Heart right ventricle (tissue), 16 donors: ENCODE data around the gene HRCT1. TPM values are rescaled to one million over a fixed set of nuclear protein-coding genes. Genes with fewer than 3 reads are reported as not detected.

Experiments
- ATAC-seq, 8 donors: fragments of 200-7000 bp; cut with Tn5 transposase; one replicate each; pipeline ENCODE4 v1.9.1; 2020; ENCODE audit warnings: mild to moderate bottlenecking in 8 of 8, moderate library complexity in 8 of 8, moderate number of reproducible peaks in 1 of 8
- DNase-seq, 2 donors: peaks; one replicate each; pipeline ENCODE4 v3.0.0-alpha.2; 2020
- H3K27ac ChIP-seq, 10 donors: fragments of 200-600 bp; sonication (generic) in 2 of 10; one replicate each; pipeline versions ENCODE4 v1.5.0 to v1.8.0; 2020 to 2022; ENCODE audit warnings: mild to moderate bottlenecking in 3 of 10
- H3K27me3 ChIP-seq, 7 donors: fragments of 200-600 bp; one replicate each; pipeline ENCODE4 v1.8.0; 2021 to 2022; ENCODE audit warnings: mild to moderate bottlenecking in 2 of 7
- H3K36me3 ChIP-seq, 9 donors: fragments of 200-600 bp; sonication (generic) in 1 of 9; one replicate each; pipeline versions ENCODE4 v1.5.0 to v1.8.0; 2020 to 2022; ENCODE audit warnings: mild to moderate bottlenecking in 2 of 9
- H3K4me1 ChIP-seq, 9 donors: fragments of 200-600 bp; sonication (generic) in 1 of 9; one replicate each; pipeline versions ENCODE4 v1.5.0 to v1.8.0; 2020 to 2022; ENCODE audit warnings: mild to moderate bottlenecking in 4 of 9
- H3K4me3 ChIP-seq, 10 donors: fragments of 200-600 bp; sonication (generic) in 2 of 10; one replicate each; pipeline versions ENCODE4 v1.5.0 to v1.8.0; 2020 to 2022; ENCODE audit warnings: mild to moderate bottlenecking in 7 of 10, moderate library complexity in 2 of 10
- H3K9me3 ChIP-seq, 11 donors: fragments of 200-600 bp in 10 of 11; sonication (generic) in 2 of 11; one replicate each; pipeline versions ENCODE4 v1.5.0 to v1.8.0; 2013 to 2022; ENCODE audit warnings: mild to moderate bottlenecking in 2 of 11, control low read depth in 1 of 11, moderate library complexity in 1 of 11
- CTCF ChIP-seq, 9 donors: fragments of 200-600 bp; sonication (generic) in 2 of 9; IDR thresholded peaks; one replicate each; pipeline versions ENCODE4 v1.5.0 to v1.8.0; 2021 to 2022; ENCODE audit warnings: antibody characterized with exemption in 9 of 9, mild to moderate bottlenecking in 5 of 9, moderate library complexity in 1 of 9
- whole genome bisulfite sequencing, 2 donors: extraction: QIAGEN DNeasy Blood & Tissue Kit; methylation state at CpG; one replicate each; pipeline ENCODE4 v1.1.7; 2013; ENCODE audit warnings: inconsistent platforms in 1 of 2; 5-methylcytosine and 5-hydroxymethylcytosine counted together
- intact Hi-C, 10 donors: fragments of 100-400 bp; cut with DNase I; formaldehyde crosslinking; loops; one replicate each; pipeline versions ENCODE4 v1.11.1 to v1.14.2; 2022
- polyA plus RNA-seq, 2 donors: library from polyadenylated mRNA; stranded (reverse); fragments of 200-250 nt; gene quantifications; one replicate each; pipeline ENCODE4 v1.2.3, GENCODE V29; 2013
- total RNA-seq, 10 donors: library from RNA; stranded (reverse); fragmentation: NEBNext Ultra II Directional in 3 of 10; extraction: Animal tissue kit (Norgen Biotek cat#: 25700) in 3 of 10; gene quantifications; one replicate each; pipeline versions ENCODE4 v1.2.1 to v1.2.4, GENCODE V29; 2021 to 2023
- donor health status: Arrhythmogenic right ventricular cardiomyopathy.
- donor health status: ischemic (EF 13 %, LVEDD 7.1; RV severe dilation, severe dysfunction).
- donor health status: healthy with polysubstance abuse.
- donor health status: DM: no; HTN: yes; CAD: no.
- donor health status: DM: no; HTN: no; CAD: no.
- donor health status: ischemic (EF 25% LVEDD 6.9; RV normal size, moderate dysfunction).
- donor health status: ischemic (EF 25% LVEDD 5.7; RV mildly dilated, moderate dysfunction).
- donor health status: healthy.
- donor health status: DM: yes; HTN: yes; CAD: no.
- donor health status: Ischemic cardiomyopathy.
- donor health status: ischemic (EF 35%, LVEDD 5.7; RV mildly dilated, moderate dysfunction).
- donor health status: nonischemic (EF 11% LVEDD 7.7; RV severe dilation, severe dysfunction).
- donor health status: DM: yes; HTN: yes; CAD: no.
- donor health status: PGD.
- donor health status: ischemic (EF 29% LVEDD 5.4; RV normal size, mild dysfunction).
- donor health status: nonischemic (EF 23%, LVEDD 6.1; RV moderate dilation, normal function).

Gene HRCT1
- total and polyA plus RNA-seq, 12 donors, result 1.5 to 13.9 (median 3.2) TPM

GRCh38 chr9:35935755-35936509 lies 29.9 kb downstream of the HRCT1 start:
- ATAC-seq (no peak), DNase-seq (no peak)
- Histone ChIP-seq H3K4me1 (peaks cover 0 to 13% (median 0%) of the 10 kb centered on the region in 9 donors), H3K27me3 (no peaks in the 10 kb centered on the region), H3K9me3 (no peaks in the 10 kb centered on the region), H3K36me3 (no peaks in the 10 kb centered on the region), H3K27ac (peak overlapping the region in 1 of 10 donors; percentile 12), H3K4me3 (no peak overlapping the region)
- WGBS, 2 donors, result 60 to 63% methylated on average over 7 of the region's 7 CpGs
- no peak for TF ChIP-seq CTCF (IDR thresholded peaks at IDR 0.05)
- intact Hi-C loops, result no loop called here

GRCh38 chr9:35937227-35937626 lies 31.2 kb downstream of the HRCT1 start:
- DNase-seq (no peak), ATAC-seq (no peak)
- 65 to 98% methylated on average over 2 of the region's 2 CpGs for WGBS, 2 donors
- Histone ChIP-seq H3K36me3 (peaks cover 0 to 1% (median 0%) of the 10 kb centered on the region in 9 donors), H3K27ac (peak overlapping the region in 1 of 10 donors; percentile 25), H3K4me3 (no peak overlapping the region), H3K4me1 (peaks cover 0 to 13% (median 0%) of the 10 kb centered on the region in 9 donors), H3K27me3 (no peaks in the 10 kb centered on the region), H3K9me3 (no peaks in the 10 kb centered on the region)
- intact Hi-C loops, result no loop called here
- TF ChIP-seq CTCF (IDR thresholded peaks at IDR 0.05), result no peak

- no peak overlapping the region for H3K27ac ChIP-seq
- H3K4me1 ChIP-seq, result peaks cover 0 to 13% (median 0%) of the 10 kb centered on the region in 9 donors
- ATAC-seq, result no peak
Observed at GRCh38 chr9:35938474-35939356, 32.7 kb downstream of the HRCT1 start.

More at GRCh38 chr9:35938474-35939356, 32.7 kb downstream of the HRCT1 start:
- no peak for TF ChIP-seq CTCF (IDR thresholded peaks at IDR 0.05)
- Histone ChIP-seq H3K27me3 (no peaks in the 10 kb centered on the region), H3K9me3 (no peaks in the 10 kb centered on the region), H3K36me3 (peaks cover 0 to 7% (median 0%) of the 10 kb centered on the region in 9 donors), H3K4me3 (no peak overlapping the region)
- WGBS, 2 donors, result 89% methylated on average over 10 of the region's 10 CpGs
- intact Hi-C loops, result no loop called here
- no peak for DNase-seq
